Measurements from ENCODE around the gene TULP4. TPM values are rescaled to one million over a fixed set of nuclear protein-coding genes. Genes with fewer than 3 reads are reported as not detected.

Gene TULP4
- total RNA-seq, 1 experiment from 2014 or later: 105 TPM

DNA sequence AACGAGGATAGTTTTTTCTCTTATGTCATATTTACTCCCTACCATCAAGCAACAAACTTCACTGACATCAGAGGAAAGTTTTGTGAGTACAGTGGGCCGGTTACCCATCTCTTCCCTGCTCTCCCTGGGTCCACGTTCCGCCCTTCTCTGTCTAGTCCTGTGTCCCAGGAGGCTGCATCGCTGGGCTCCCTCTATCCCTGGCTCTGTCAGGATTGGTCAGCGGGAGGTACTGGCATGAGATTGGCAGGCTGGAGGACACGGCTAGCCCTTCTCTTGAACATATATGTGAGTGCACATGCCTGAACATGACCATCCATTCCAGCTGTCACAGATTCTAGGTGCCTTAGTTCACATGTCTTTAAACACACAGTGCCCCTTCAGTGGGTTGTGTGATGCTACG is 217.4 kb downstream of the TULP4 start:
- peaks cover 6% of the 10 kb centered on the region for H3K36me3 Mint-ChIP-seq (ENCODE audit: insufficient read depth, unreplicated experiment)
- no peaks in the 10 kb centered on the region for H3K4me1 Mint-ChIP-seq (ENCODE audit: low read depth, unreplicated experiment)
- no peak for DNase-seq
- H3K27ac Mint-ChIP-seq (ENCODE audit: unreplicated experiment): no peak overlapping the region
- H3K9me3 Mint-ChIP-seq (ENCODE audit: low read depth, unreplicated experiment): peaks cover 8% of the 10 kb centered on the region
- CTCF ChIA-PET: no interaction called here
- TF ChIP-seq, protein P1, sequence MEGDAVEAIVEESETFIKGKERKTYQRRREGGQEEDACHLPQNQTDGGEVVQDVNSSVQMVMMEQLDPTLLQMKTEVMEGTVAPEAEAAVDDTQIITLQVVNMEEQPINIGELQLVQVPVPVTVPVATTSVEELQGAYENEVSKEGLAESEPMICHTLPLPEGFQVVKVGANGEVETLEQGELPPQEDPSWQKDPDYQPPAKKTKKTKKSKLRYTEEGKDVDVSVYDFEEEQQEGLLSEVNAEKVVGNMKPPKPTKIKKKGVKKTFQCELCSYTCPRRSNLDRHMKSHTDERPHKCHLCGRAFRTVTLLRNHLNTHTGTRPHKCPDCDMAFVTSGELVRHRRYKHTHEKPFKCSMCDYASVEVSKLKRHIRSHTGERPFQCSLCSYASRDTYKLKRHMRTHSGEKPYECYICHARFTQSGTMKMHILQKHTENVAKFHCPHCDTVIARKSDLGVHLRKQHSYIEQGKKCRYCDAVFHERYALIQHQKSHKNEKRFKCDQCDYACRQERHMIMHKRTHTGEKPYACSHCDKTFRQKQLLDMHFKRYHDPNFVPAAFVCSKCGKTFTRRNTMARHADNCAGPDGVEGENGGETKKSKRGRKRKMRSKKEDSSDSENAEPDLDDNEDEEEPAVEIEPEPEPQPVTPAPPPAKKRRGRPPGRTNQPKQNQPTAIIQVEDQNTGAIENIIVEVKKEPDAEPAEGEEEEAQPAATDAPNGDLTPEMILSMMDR (IDR thresholded peaks at IDR 0.05; ENCODE audit: unreplicated experiment): no peak
- no TSS peak for BruUV-seq (replicated peaks)
- no peak overlapping the region for H3K4me3 Mint-ChIP-seq (ENCODE audit: low read depth, unreplicated experiment)
- H3K27me3 Mint-ChIP-seq (ENCODE audit: unreplicated experiment): peaks cover 25% of the 10 kb centered on the region
- intact Hi-C loops (cut with micrococcal nuclease; ENCODE audit: unreplicated experiment): no loop called here

DNA sequence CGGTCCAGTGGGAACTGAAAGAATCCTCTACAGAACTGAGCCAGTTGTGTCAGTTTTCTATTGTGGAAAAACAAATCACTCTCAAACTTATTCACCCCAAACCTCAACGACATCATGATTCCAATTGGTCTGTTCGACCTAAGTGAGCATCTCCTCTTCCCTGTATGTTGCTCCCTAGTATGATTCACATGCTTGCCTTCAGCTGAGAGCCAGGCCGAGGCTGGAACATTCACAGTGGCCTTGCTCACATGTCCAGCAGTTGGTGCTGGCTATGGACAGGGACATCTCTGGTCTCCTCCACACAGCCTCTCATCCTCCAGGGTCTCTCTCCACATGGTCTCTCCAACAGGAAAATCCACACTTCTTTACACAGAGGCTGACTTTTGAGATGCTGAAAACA is 219.3 kb downstream of the TULP4 start:
- no peaks in the 10 kb centered on the region for H3K4me1 Mint-ChIP-seq (ENCODE audit: low read depth, unreplicated experiment)
- intact Hi-C loops (cut with micrococcal nuclease; ENCODE audit: unreplicated experiment): no loop called here
- H3K27ac Mint-ChIP-seq (ENCODE audit: unreplicated experiment): no peak overlapping the region
- CTCF ChIA-PET: no interaction called here
- no peak overlapping the region for H3K4me3 Mint-ChIP-seq (ENCODE audit: low read depth, unreplicated experiment)
- H3K36me3 Mint-ChIP-seq (ENCODE audit: insufficient read depth, unreplicated experiment): peaks cover 15% of the 10 kb centered on the region
- no peak for DNase-seq
- BruUV-seq (replicated peaks): no TSS peak
- H3K9me3 Mint-ChIP-seq (ENCODE audit: low read depth, unreplicated experiment): peaks cover 7% of the 10 kb centered on the region
- peaks cover 19% of the 10 kb centered on the region for H3K27me3 Mint-ChIP-seq (ENCODE audit: unreplicated experiment)
- TF ChIP-seq, protein P1 (IDR thresholded peaks at IDR 0.05; ENCODE audit: unreplicated experiment): no peak

DNA sequence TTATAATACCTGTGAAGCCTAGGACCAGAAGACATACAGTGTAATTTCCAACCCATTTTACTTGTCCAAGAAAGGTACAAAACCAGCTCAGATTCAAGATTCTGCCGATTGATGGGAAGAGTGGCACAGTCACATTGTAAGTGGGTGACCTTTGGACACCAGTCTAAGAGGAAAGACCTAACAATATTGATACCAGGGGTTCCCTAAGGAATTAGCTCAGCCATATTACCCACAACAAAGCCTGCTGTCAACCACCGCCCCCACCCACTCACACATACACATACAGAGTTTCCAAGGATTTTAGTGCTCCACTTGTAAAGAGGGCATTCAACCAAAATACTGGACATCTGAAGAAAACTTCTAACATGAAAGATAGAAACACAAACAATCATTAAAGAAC is 219.7 kb downstream of the TULP4 start:
- Mint-ChIP-seq H3K27ac (ENCODE audit: unreplicated experiment) (no peak overlapping the region), H3K9me3 (ENCODE audit: low read depth, unreplicated experiment) (peaks cover 3% of the 10 kb centered on the region), H3K4me1 (ENCODE audit: low read depth, unreplicated experiment) (no peaks in the 10 kb centered on the region), H3K4me3 (ENCODE audit: low read depth, unreplicated experiment) (no peak overlapping the region), H3K36me3 (ENCODE audit: insufficient read depth, unreplicated experiment) (peaks cover 19% of the 10 kb centered on the region), H3K27me3 (ENCODE audit: unreplicated experiment) (peaks cover 15% of the 10 kb centered on the region)
- intact Hi-C loops (cut with micrococcal nuclease; ENCODE audit: unreplicated experiment): no loop called here
- DNase-seq: no peak
- TF ChIP-seq, protein P1 (IDR thresholded peaks at IDR 0.05; ENCODE audit: unreplicated experiment): no peak
- CTCF ChIA-PET: interaction anchor here (0.6 to 0.7 kb wide), 2 partner anchors 57 to 215 kb away, joined by 3 read pairs; no protein-coding TSS in a partner anchor
- BruUV-seq (replicated peaks): no TSS peak

DNA sequence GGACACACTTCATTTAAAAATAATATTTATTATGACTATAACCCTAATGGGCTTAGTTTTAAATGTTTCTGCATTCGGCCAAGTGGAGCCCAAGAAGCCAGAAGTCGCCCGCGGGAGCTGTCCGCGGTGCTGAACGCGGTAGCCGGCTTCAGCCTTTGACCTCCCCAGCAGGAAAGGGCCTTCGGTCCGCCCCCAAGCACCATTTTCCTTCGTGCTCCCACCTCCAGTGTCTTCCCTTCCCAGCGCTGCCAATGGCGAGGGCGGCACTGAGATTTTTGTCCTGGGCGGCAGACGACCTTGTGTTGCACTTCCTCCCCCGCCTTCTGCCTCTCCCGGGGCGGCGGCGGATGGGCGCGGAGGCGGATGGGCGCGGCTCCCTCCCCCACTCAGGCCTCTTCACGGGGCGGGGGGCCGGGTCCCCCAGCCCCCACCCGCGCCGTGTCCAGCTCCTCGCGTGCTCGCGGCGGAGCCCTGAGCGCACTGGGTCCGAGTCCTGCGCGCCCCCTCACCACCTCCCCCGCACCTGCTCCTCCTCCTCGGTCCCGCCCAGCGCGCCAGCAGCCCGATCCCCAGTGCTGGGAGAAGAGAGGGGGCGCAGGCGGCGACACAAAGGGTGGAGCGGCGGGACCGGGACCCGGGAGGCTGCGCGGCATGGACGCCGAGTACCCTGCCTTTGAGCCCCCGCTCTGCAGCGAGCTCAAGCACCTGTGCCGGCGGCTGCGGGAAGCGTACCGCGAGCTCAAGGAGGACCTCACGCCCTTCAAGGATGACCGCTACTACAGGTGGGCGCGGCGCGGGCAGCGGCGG is 224.0 kb downstream of the TULP4 start:
- no peaks in the 10 kb centered on the region for H3K27me3 Mint-ChIP-seq (ENCODE audit: unreplicated experiment)
- no peaks in the 10 kb centered on the region for H3K9me3 Mint-ChIP-seq (ENCODE audit: low read depth, unreplicated experiment)
- no TSS peak for BruUV-seq (replicated peaks)
- H3K36me3 Mint-ChIP-seq (ENCODE audit: insufficient read depth, unreplicated experiment): peaks cover 20% of the 10 kb centered on the region
- H3K4me1 Mint-ChIP-seq (ENCODE audit: low read depth, unreplicated experiment): no peaks in the 10 kb centered on the region
- H3K27ac Mint-ChIP-seq (ENCODE audit: unreplicated experiment): no peak overlapping the region
- TF ChIP-seq, protein P1 (IDR thresholded peaks at IDR 0.05; ENCODE audit: unreplicated experiment): no peak
- CTCF ChIA-PET: interaction anchor here (1.9 kb wide), 1 partner anchor 18 kb away, joined by 8 read pairs; no protein-coding TSS in a partner anchor
- intact Hi-C loops (cut with micrococcal nuclease; ENCODE audit: unreplicated experiment): no loop called here
- peak overlapping the region; percentile 68 for H3K4me3 Mint-ChIP-seq (ENCODE audit: low read depth, unreplicated experiment)
- DNase-seq: peak; percentile 81
